ENCODE data around the gene ADPRHL1.

DNA sequence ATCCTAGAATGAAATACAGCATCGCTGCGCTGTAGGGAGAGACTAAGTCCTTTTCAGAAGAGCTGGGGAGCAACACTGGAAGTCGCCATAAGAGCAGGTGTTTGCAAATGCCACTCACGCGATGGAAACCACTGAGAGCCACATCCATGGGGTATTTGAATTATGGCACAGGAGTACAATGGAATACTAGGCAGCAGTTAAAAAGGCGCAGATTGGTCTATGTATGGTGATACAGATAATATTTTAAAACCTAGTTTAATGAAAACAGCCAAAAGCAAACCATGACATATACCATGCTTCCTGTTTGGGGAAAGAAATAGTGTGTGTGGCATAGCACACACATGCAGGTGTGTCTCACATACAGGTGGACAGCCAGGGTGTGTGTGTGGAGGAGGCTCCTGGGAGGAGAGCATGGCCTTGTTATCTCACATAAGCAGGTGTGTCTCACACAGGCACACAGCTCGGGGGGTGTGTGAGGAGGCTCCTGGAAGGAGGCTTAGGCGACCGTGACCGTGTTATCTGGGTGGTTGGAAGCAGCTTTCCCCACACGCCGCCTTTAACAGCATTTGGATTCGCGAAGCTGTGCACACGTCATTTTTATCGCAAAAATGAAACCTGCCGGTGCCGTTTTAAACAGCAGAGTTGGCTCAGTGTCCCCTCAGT, 33.6 kb downstream of the ADPRHL1 start:
- TF ChIP-seq, protein P1, sequence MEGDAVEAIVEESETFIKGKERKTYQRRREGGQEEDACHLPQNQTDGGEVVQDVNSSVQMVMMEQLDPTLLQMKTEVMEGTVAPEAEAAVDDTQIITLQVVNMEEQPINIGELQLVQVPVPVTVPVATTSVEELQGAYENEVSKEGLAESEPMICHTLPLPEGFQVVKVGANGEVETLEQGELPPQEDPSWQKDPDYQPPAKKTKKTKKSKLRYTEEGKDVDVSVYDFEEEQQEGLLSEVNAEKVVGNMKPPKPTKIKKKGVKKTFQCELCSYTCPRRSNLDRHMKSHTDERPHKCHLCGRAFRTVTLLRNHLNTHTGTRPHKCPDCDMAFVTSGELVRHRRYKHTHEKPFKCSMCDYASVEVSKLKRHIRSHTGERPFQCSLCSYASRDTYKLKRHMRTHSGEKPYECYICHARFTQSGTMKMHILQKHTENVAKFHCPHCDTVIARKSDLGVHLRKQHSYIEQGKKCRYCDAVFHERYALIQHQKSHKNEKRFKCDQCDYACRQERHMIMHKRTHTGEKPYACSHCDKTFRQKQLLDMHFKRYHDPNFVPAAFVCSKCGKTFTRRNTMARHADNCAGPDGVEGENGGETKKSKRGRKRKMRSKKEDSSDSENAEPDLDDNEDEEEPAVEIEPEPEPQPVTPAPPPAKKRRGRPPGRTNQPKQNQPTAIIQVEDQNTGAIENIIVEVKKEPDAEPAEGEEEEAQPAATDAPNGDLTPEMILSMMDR (optimal IDR thresholded peaks at IDR 0.05 in 1 of 3, IDR thresholded peaks at IDR 0.05 in 1 of 3, conservative IDR thresholded peaks at IDR 0.05 in 1 of 3; ENCODE audit: extremely low read depth in 1 of 3, insufficient read depth in 2 of 3, low read length in 3 of 3): no peak
- no peak for TF ChIP-seq EZH2 (IDR thresholded peaks at IDR 0.05; ENCODE audit: low read length)

Measured in keratinocyte (primary cell).